Uterus (tissue), 4 donors: ENCODE data around the gene CENPF. TPM values are rescaled to one million over a fixed set of nuclear protein-coding genes. Genes with fewer than 3 reads are reported as not detected.

ENCODE experiments used
- DNase-seq, 2 donors: peaks; one replicate each; pipeline ENCODE4 v3.0.0-alpha.2; 2019 to 2020
- H3K27ac ChIP-seq, 2 donors: fragments of 200-600 bp; sonication (generic); 1 replicate in 1 of 2; 2 replicates in 1 of 2; pipeline ENCODE4 v1.5.1; 2016 to 2018
- H3K27me3 ChIP-seq, 2 donors: fragments of 200-600 bp; sonication (generic); one replicate each; pipeline ENCODE4 v1.5.1; 2018 to 2019; ENCODE audit warnings: control low read depth in 1 of 2
- H3K36me3 ChIP-seq, 2 donors: fragments of 200-600 bp; sonication (generic); one replicate each; pipeline ENCODE4 v1.5.1; 2019; ENCODE audit warnings: control low read depth in 1 of 2
- H3K4me1 ChIP-seq, 2 donors: fragments of 200-600 bp; sonication (generic); one replicate each; pipeline ENCODE4 v1.5.1; 2018 to 2019; ENCODE audit warnings: control low read depth in 1 of 2
- H3K4me3 ChIP-seq, 2 donors: fragments of 200-600 bp; sonication (generic); 1 replicate in 1 of 2; 2 replicates in 1 of 2; pipeline ENCODE4 v1.5.1; 2018 to 2019; ENCODE audit warnings: mild to moderate bottlenecking in 1 of 2
- H3K9me3 ChIP-seq, 2 donors: fragments of 200-600 bp; sonication (generic); one replicate each; pipeline ENCODE4 v1.5.1; 2019; ENCODE audit warnings: control low read depth in 1 of 2
- POLR2A ChIP-seq, 2 donors: fragments of 450-650 bp; IDR thresholded peaks; one replicate each; pipeline ENCODE4 v1.6.1; 2016; ENCODE audit warnings: antibody characterized with exemption in 2 of 2, mild to moderate bottlenecking in 1 of 2, moderate library complexity in 1 of 2
- intact Hi-C: fragments of 100-400 bp; cut with DNase I; formaldehyde crosslinking; loops from one replicate; pipeline ENCODE4 v1.15.1; 2023; ENCODE audit warnings: low total_unique reads
- total RNA-seq, 4 donors: library from RNA; depleted of rRNA in 3 of 4; stranded (reverse); fragments of >200 nt in 3 of 4; gene quantifications; one replicate each; pipeline versions ENCODE4 v1.1.0 to v1.2.4, GENCODE V29; 2014 to 2023
- TF ChIP-seq, protein P1 (sequence below), 4 experiments: fragments of 200-600 bp in 2 of 4; fragments of 450-650 bp in 2 of 4; sonication (generic) in 2 of 4; IDR thresholded peaks; one replicate each; pipeline ENCODE4 v1.5.1; 2016 to 2019; ENCODE audit warnings: antibody characterized with exemption in 4 of 4, mild to moderate bottlenecking in 2 of 4, moderate library complexity in 1 of 4
- donor health status: DM: yes; HTN: yes; CAD: no.

CENPF gene, protein sequence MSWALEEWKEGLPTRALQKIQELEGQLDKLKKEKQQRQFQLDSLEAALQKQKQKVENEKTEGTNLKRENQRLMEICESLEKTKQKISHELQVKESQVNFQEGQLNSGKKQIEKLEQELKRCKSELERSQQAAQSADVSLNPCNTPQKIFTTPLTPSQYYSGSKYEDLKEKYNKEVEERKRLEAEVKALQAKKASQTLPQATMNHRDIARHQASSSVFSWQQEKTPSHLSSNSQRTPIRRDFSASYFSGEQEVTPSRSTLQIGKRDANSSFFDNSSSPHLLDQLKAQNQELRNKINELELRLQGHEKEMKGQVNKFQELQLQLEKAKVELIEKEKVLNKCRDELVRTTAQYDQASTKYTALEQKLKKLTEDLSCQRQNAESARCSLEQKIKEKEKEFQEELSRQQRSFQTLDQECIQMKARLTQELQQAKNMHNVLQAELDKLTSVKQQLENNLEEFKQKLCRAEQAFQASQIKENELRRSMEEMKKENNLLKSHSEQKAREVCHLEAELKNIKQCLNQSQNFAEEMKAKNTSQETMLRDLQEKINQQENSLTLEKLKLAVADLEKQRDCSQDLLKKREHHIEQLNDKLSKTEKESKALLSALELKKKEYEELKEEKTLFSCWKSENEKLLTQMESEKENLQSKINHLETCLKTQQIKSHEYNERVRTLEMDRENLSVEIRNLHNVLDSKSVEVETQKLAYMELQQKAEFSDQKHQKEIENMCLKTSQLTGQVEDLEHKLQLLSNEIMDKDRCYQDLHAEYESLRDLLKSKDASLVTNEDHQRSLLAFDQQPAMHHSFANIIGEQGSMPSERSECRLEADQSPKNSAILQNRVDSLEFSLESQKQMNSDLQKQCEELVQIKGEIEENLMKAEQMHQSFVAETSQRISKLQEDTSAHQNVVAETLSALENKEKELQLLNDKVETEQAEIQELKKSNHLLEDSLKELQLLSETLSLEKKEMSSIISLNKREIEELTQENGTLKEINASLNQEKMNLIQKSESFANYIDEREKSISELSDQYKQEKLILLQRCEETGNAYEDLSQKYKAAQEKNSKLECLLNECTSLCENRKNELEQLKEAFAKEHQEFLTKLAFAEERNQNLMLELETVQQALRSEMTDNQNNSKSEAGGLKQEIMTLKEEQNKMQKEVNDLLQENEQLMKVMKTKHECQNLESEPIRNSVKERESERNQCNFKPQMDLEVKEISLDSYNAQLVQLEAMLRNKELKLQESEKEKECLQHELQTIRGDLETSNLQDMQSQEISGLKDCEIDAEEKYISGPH (N-terminal part only)
- total RNA-seq = 10 to 100 TPM in 2 of 4 donors, under 1 TPM in 2; under 0.01 to 41.2 (median 5.7) TPM

DNA sequence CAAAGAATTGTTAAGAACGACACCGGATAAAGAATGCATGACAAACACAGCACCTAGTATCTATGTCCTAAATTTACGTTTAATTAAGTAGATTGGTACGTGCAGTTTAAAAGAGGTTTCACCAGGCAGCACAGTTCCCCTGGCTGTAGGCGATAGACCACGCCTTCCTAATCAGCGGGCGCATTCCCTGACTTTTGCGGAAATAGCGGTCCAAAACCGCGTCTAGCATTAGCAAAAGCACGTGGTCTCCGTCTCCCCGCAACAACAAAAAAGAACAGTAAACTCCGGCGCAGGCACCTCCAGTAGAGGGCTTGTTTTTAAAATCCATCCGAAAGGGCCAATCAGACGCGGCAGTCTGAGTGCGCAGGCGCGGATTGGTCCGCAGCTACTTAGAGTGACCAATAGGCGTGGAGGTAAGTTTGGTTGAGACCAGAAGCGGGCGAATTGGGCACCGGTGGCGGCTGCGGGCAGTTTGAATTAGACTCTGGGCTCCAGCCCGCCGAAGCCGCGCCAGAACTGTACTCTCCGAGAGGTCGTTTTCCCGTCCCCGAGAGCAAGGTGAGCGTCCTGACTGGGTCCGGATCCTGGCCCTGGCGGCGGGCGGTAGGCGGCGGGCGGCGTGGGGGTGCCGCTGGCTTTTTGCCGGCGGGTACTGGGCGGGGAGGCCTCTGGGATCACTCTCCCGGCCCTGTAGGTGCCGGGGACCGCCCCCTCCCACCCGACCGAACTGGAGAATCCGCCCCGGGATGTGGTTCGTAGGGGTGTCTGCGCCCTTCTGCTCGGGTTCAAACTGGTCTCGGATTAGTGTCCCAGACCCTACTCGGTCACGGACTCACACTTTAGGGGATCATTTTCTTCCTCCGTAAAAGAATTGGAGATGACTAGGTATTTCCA, at the start of gene CENPF:
TSS of gene CENPF (plus strand) at position 432 of the 894 bp plus-strand sequence. CDS start 10,560 bp downstream, outside the sequence.
- peak; percentile 94 for DNase-seq

GRCh38 chr1:214557952-214558735, 44.9 kb upstream of the CENPF start:
- H3K4me3 ChIP-seq = no peak overlapping the region
- H3K9me3 ChIP-seq = no peaks in the 10 kb centered on the region
- peak; percentile 21 to 31 for DNase-seq
- intact Hi-C loops = no loop called here
- no peak overlapping the region for H3K27ac ChIP-seq
- H3K27me3 ChIP-seq = no peaks in the 10 kb centered on the region
- no peaks in the 10 kb centered on the region for H3K4me1 ChIP-seq
- no peaks in the 10 kb centered on the region for H3K36me3 ChIP-seq
- TF ChIP-seq, protein P1, sequence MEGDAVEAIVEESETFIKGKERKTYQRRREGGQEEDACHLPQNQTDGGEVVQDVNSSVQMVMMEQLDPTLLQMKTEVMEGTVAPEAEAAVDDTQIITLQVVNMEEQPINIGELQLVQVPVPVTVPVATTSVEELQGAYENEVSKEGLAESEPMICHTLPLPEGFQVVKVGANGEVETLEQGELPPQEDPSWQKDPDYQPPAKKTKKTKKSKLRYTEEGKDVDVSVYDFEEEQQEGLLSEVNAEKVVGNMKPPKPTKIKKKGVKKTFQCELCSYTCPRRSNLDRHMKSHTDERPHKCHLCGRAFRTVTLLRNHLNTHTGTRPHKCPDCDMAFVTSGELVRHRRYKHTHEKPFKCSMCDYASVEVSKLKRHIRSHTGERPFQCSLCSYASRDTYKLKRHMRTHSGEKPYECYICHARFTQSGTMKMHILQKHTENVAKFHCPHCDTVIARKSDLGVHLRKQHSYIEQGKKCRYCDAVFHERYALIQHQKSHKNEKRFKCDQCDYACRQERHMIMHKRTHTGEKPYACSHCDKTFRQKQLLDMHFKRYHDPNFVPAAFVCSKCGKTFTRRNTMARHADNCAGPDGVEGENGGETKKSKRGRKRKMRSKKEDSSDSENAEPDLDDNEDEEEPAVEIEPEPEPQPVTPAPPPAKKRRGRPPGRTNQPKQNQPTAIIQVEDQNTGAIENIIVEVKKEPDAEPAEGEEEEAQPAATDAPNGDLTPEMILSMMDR (IDR thresholded peaks at IDR 0.05) = no peak
- no peak for TF ChIP-seq POLR2A (IDR thresholded peaks at IDR 0.05)

More for the DNA sequence above, at the start of gene CENPF:
- TF ChIP-seq, protein P1 (IDR thresholded peaks at IDR 0.05) = peak; percentile 18 to 37 (median 26)
- TF ChIP-seq POLR2A (IDR thresholded peaks at IDR 0.05) = no peak
- H3K9me3 ChIP-seq = no peaks in the 10 kb centered on the region
- intact Hi-C loops = no loop called here
- no peaks in the 10 kb centered on the region for H3K27me3 ChIP-seq
- no peaks in the 10 kb centered on the region for H3K4me1 ChIP-seq
- no peaks in the 10 kb centered on the region for H3K36me3 ChIP-seq
- H3K4me3 ChIP-seq = peak within 1 kb of the TSS; percentile 75 to 85
- peak within 1 kb of the TSS in 1 of 2 donors; percentile 12 for H3K27ac ChIP-seq

GRCh38 chr1:214563881-214564280, 39.1 kb upstream of the CENPF start:
- H3K9me3 ChIP-seq = no peaks in the 10 kb centered on the region
- no peak for DNase-seq
- TF ChIP-seq, protein P1 (IDR thresholded peaks at IDR 0.05) = no peak
- TF ChIP-seq POLR2A (IDR thresholded peaks at IDR 0.05) = no peak
- intact Hi-C loops = no loop called here
- H3K4me1 ChIP-seq = no peaks in the 10 kb centered on the region
- H3K27ac ChIP-seq = no peak overlapping the region
- H3K4me3 ChIP-seq = no peak overlapping the region
- no peaks in the 10 kb centered on the region for H3K27me3 ChIP-seq
- no peaks in the 10 kb centered on the region for H3K36me3 ChIP-seq

GRCh38 chr1:214565310-214565709, 37.7 kb upstream of the CENPF start:
- no peak for DNase-seq
- Histone ChIP-seq H3K27ac (no peak overlapping the region), H3K27me3 (no peaks in the 10 kb centered on the region), H3K9me3 (no peaks in the 10 kb centered on the region), H3K36me3 (no peaks in the 10 kb centered on the region), H3K4me3 (no peak overlapping the region), H3K4me1 (no peaks in the 10 kb centered on the region)
- intact Hi-C loops = no loop called here
- TF ChIP-seq, protein P1 (IDR thresholded peaks at IDR 0.05) = no peak
- no peak for TF ChIP-seq POLR2A (IDR thresholded peaks at IDR 0.05)
